ENCODE measurements around the gene EPHA6.
"Not testable (repeated sequence)": the region's sequence is repeated elsewhere in the genome, so short reads cannot be mapped to it uniquely, and the experiment has no call there.

EPHA6 gene

GRCh38 chr3:97470481-97470880, 656.1 kb downstream of the EPHA6 start:
- DNase-seq (ENCODE audit: low read depth) = no peak

- no peak for DNase-seq (ENCODE audit: low read depth)
Observed at GRCh38 chr3:97479740-97480139, 665.3 kb downstream of the EPHA6 start.

GRCh38 chr3:97480696-97481289, 666.4 kb downstream of the EPHA6 start:
- not testable (repeated sequence) for DNase-seq (ENCODE audit: low read depth)

GRCh38 chr3:97481416-97481815, 667.0 kb downstream of the EPHA6 start:
- no peak for DNase-seq (ENCODE audit: low read depth)

GRCh38 chr3:97485206-97485605, 670.8 kb downstream of the EPHA6 start:
- DNase-seq (ENCODE audit: low read depth) = no peak

GRCh38 chr3:97487587-97487986, 673.2 kb downstream of the EPHA6 start:
- DNase-seq (ENCODE audit: low read depth) = no peak

- DNase-seq (ENCODE audit: low read depth) = no peak
Observed at GRCh38 chr3:97488741-97489140, 674.3 kb downstream of the EPHA6 start.

- no peak for DNase-seq (ENCODE audit: low read depth)
Observed at GRCh38 chr3:97495896-97496295, 681.5 kb downstream of the EPHA6 start.

- DNase-seq (ENCODE audit: low read depth) = no peak
Observed at GRCh38 chr3:97497138-97497537, 682.7 kb downstream of the EPHA6 start.

GRCh38 chr3:97504463-97504862, 690.1 kb downstream of the EPHA6 start:
- DNase-seq (ENCODE audit: low read depth) = no peak

- DNase-seq (ENCODE audit: low read depth) = no peak
Observed at GRCh38 chr3:97510795-97511194, 696.4 kb downstream of the EPHA6 start.

GRCh38 chr3:97515076-97515475, 700.7 kb downstream of the EPHA6 start:
- DNase-seq (ENCODE audit: low read depth) = no peak

GRCh38 chr3:97530691-97531090, 716.3 kb downstream of the EPHA6 start:
- DNase-seq (ENCODE audit: low read depth) = no peak

- not testable (repeated sequence) for DNase-seq (ENCODE audit: low read depth)
Observed at GRCh38 chr3:97547573-97547972, 733.2 kb downstream of the EPHA6 start.

- no peak for DNase-seq (ENCODE audit: low read depth)
Observed at GRCh38 chr3:97550408-97550807, 736.0 kb downstream of the EPHA6 start.

GRCh38 chr3:97552186-97552585, 737.8 kb downstream of the EPHA6 start:
- no peak for DNase-seq (ENCODE audit: low read depth)

- no peak for DNase-seq (ENCODE audit: low read depth)
Observed at GRCh38 chr3:97575742-97576141, 761.3 kb downstream of the EPHA6 start.

- DNase-seq (ENCODE audit: low read depth) = no peak
Observed at GRCh38 chr3:97576221-97576620, 761.8 kb downstream of the EPHA6 start.

- no peak for DNase-seq (ENCODE audit: low read depth)
Observed at GRCh38 chr3:97579365-97579764, 765.0 kb downstream of the EPHA6 start.

- DNase-seq (ENCODE audit: low read depth) = no peak
Observed at GRCh38 chr3:97610626-97611025, 796.2 kb downstream of the EPHA6 start.

GRCh38 chr3:97612632-97613031, 798.2 kb downstream of the EPHA6 start:
- no peak for DNase-seq (ENCODE audit: low read depth)

- DNase-seq (ENCODE audit: low read depth) = no peak
Observed at GRCh38 chr3:97613139-97613538, 798.7 kb downstream of the EPHA6 start.

- not testable (repeated sequence) for DNase-seq (ENCODE audit: low read depth)
Observed at GRCh38 chr3:97620514-97620913, 806.1 kb downstream of the EPHA6 start.

GRCh38 chr3:97636465-97636864, 822.1 kb downstream of the EPHA6 start:
- no peak for DNase-seq (ENCODE audit: low read depth)

- no peak for DNase-seq (ENCODE audit: low read depth)
Observed at GRCh38 chr3:97646932-97647331, 832.5 kb downstream of the EPHA6 start.
